Stimulated activated CD4-positive, alpha-beta T cell treated with anti-CD3 and anti-CD28 coated beads, Interleukin-12 subunit alpha, Interleukin-12 subunit beta, amount 100 ng/mL, for 4 hours (primary cell): ENCODE data around the gene GCLC.

Experiments
- DNase-seq: peaks from one replicate; pipeline ENCODE4 v3.0.0-alpha.2; 2020

Gene GCLC

DNA sequence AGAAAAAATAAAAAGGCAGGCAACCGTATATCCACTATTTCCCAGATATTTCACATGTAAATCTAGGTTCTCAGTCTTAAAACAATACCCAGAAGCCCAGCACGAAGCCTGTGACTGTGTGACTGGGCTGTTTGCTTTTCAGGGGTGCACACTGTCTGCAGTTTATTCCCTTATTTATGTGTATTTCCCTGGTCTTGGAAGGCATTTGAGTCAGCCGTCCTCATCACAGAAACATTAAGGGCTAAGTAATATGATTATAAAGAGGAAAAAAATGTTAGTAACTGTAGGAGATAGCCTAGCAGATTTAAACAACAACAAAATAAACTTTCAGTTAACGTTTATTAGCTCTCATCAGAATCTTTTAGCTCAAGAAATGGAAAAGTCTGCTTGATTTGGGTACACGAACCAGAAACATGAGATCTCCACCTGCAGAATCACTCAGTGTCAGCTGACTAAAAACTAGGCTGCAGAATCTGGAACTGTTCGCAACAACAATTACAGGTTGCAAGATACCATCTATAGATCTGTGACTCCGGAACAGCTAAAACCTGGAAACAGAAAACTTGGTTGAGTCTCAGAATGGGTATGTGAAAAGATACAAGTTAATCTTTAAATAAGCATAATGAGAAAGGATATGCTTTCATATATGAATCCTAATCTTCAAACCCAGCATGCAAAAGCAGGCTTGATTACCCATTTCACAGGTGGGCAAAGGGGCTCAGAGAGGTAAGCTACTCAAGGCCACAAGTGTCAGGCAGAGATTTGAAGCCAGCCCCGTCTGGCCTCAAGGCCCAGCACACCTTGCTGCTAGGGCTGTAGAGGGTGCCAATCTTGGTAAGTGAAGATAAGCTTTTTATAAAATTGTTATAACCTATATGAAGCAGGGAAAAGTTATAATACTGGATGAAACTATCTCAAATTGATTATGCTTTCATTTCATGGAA lies 21.1 kb downstream of the GCLC start:
- DNase-seq = no peak

DNA sequence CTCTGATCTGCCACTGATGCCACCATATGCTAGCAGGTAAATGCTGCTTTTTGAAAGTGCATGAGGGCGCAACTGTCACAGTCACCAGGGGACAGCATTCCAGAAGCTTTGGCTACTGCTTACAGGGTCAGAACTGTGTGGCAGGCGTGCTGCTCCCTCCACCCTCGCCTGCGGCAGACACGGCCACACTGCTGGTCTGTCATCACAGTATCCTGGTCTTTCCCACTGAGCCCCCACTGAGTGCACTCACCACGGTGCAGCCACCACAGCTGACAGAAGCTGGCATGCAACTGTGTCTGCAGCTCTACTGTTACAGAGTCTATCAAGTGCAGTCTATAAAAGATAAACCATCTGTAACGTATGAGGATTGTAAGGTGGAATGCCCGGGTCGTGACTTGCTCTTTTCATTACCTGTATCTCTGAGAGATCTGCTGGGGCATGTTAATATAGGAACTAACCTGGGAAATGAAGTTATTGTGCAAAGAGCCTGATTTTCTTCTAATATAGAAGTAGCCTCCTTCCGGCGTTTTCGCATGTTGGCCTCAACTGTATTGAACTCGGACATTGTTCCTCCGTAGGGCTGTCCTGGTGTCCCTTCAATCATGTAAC lies 24.5 kb downstream of the GCLC start:
- no peak for DNase-seq

DNA sequence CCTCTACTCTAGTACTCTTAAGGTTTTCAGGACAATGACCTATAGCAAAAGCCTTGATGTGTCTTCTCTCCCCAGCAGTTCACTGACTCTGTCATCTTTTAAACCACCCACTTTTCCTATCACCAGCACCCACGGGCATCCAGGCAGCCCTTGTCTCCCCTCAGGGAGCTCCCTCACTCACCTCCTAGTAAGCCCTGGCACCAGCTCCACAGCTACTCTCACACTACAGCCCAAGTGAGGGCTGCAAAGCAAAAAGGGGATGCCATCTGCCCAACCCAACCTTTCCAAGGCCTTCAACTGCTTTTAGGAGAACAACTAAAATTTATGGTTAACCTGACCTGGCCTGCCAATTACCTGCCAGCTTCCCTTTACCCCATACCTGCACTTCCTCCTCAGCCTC lies 26.0 kb downstream of the GCLC start:
- DNase-seq = no peak

DNA sequence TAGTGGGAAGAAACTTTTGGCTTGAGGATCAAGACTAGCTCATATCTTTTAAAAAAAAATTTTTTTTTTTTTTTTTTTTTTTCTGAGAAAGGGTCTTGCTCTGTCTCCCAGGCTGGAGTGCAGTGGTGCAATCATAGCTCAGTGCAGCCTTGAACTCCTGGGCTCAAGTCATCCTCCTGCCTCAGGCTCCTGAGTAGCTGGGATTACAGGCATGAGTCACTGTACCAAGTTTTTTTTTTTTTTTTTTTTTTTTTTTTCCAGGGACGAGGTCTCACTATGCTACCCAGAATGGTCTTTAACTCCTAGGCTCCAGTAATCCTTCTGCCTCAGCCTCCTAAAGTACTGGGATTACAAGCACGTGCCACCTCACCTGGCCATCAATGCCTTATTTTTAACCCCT lies 27.9 kb downstream of the GCLC start:
- DNase-seq = no peak

DNA sequence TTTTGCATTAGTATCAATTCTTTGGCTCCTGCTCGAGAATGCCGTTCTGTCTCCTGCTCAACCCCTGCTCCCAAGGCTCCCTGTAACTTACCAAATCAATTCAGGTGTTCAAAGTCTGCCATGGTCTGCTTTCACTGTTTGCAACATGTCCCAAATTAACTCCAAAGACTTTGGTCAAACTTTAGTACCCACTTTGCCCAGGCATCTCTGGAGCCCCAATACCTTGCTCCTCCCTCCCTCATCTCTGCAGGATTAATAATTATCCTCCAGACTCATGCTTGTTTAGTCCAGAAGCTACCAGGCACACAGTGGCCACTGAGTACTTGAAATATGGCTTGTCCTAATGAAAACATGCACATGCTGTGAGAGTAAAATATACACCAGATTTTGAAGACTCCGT lies 30.2 kb downstream of the GCLC start:
- no peak for DNase-seq

DNA sequence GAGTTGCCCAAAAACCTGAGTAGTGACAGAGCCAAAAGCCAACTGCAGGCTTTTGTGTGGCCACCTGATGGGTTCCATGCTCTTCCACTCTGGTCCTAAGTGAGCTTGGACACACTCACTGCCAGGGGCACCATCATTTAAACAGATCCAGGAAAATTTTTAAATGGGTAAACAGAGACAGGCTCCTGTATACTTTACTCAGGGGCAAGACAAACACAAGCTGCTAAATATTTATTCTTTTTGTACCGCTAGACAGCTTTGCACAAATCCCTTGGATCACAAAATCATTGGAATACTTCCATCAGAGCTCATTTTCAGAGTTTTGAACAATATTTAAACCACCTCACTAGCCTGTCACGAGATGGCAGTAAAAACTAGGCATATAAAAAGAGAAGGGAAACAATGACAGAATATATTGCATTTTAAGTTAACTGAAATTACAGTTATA lies 31.4 kb downstream of the GCLC start:
- DNase-seq = no peak

DNA sequence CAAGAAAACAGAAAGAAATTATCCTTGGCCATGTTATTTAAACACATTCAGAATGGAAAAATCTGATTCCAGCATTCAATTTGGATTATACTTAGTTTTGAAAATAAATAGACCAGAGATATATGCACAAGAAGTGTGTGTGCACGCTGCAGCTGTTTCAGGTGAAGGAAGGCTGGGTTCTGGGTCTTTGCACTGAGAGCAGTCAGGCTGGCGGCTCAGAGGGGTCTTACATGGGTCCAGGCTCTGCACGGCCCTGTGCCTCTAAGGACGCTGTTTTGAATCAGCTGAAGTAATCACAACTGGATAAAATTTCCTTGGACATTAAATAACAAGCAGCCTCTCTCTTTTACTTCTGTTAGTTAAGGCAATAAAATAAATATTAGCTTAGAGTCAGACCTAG lies 31.8 kb downstream of the GCLC start:
- DNase-seq = no peak

DNA sequence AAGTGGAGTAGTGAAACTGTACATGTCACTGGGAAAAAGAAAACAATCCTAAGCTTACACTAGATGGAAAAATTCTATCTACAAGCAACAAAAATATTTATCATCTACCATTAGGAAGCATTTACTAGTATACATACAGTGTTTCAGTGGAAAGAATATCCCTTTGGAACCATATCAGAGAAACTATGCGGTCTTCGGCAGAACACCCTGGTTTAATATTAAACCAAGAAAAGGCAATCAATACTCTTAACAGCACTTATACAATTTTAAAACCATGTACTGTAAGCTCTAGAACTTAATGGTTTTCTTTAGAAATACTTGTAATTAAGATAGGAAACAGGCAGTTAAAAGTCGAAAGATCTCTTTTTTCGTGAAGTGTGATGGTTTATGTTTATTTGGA lies 32.3 kb downstream of the GCLC start:
- no peak for DNase-seq

DNA sequence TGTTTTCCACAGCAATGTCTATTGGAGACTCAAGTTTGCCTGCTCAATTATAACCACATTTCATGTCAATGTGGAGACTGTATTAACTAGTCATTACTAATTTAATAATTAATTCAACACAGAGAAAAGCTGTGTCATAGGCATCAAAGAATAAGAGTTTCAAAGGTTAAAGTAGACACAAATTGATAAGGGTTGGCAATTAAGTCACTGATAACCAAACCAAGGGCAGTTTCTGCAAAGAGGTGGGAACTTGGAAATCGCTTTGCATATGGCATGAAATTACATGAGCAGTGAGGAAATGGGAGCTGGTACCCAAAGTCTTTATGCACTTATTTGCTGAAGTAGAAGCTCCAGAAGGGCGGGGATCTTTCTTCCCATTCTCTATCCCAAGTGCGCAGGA lies 34.2 kb downstream of the GCLC start:
- no peak for DNase-seq

DNA sequence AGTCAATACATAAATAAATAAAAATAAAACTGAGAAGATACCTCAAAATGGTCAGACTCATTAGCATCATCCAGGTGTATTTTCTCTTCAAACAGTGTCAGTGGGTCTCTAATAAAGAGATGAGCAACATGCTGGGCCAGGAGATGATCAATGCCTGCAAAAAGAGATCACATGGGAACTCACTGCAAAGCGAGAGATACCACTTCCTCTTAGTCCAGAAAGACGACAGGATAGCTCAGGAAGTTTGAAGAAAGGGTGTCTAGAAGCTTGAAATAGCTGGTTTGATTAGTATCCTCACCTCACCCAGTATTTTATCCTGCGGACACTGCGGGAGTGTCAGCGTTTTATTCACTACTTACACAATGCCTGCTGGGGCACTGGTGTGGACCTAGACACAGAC lies 38.0 kb downstream of the GCLC start:
- no peak for DNase-seq

DNA sequence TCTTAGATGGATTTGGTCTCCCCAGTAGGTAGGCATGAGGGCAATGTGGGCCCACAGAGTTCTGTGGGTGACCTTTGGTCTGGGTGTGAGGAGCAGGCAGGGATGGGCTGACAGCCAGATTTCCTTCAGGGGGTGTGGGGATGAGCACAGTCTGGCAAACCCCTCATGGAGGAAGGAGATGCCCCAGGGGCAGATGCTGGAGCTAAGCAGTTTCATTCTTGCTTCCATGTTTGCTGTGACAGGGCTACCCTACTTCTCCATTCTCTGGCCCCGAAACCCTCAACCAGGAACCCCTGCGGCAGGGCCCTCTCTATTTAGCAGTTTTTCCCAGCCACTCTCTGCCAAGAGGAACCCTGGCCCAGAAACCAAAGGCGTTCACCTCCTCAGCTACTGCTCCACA lies 40.4 kb downstream of the GCLC start:
- no peak for DNase-seq

DNA sequence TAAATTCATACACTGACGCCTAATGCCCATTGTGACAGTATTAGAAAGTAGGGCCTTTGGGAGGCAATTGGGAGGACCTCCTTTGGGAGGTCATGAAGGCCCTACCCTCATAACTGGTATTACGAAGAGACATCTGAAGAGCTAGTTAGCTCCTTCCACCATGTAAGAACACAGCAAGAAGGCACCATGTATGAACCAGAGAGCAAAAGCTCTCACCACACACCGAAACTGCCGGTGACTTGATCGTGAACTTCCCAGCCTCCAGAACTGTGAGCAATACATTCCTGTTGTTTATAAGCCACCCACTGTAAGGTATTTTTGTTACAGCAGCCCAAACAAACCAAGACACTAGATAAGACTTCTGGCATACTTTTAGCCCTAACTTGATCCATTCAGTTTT lies 41.8 kb downstream of the GCLC start:
- DNase-seq = no peak

DNA sequence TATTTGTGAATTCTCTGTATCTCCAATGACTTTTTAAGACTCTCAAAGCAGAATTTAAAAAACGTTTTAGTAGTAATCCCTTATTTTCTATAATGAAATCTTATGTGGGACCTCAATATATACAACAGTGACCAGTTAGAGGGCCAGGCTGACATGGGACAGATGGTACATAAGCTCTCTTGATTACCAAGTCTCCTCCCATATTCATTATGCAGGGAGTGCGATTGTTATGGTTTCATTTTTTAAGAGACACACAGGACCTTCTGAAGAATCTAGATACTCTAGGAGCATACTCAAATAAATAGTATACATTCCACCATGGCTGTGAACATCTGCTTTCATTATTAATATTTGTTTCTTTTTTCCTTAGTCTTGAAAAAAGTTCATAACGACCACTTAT lies 43.5 kb downstream of the GCLC start:
- DNase-seq = no peak

DNA sequence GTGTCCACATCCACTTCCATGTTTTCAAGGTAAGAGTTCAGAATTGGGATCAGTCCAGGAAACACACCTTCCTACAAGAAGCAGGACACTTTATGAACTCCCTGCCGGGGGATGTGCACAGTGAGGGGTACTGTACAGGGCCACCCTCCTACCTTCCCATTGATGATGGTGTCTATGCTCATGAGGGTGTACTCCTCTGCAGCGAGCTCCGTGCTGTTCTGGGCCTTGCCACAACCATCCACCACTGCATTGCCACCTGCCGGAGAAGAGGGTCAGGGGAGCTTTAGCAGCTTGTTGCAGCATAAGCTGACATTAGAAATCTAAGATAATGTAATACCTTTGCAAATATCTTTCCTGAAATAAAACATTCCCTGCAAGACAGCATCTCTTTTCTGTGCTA lies 44.8 kb downstream of the GCLC start:
- no peak for DNase-seq

DNA sequence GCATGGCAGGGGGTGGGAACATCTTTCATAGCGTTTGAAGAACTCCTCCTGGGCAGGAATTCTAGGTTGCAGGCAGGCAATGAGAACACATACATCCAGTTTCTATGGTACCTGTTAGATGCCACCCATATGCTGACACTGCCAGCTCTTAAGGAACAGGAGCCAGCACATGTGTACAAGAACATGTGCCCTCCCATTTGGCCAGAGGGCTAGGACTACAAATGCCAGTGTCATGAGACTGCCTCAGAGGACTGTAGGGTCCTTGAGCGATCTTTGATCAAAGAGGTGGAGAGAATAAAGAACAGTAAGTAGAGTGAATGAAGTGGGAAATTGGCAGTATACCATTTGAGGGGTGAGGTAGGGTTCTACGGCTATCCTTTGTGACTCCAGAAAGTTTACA lies 45.8 kb downstream of the GCLC start:
- DNase-seq = no peak

DNA sequence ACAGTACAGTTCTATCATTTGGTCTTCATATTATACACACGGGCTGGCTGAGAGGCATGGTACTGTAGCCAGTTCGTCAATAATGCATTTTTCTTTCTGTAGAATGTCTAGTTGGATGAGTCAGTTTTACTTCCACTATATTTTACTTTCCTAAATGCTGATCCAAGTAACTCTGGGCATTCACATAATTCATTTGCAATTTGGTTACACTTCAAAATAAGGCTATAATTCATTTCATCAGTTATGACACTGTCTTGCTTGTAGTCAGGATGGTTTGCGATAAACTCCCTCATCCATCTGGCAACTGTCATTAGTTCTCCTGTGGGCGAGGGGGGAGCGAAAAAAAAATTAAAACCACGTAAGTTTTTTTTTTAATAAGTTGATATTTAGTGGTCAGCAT lies 46.3 kb downstream of the GCLC start:
- DNase-seq = no peak

DNA sequence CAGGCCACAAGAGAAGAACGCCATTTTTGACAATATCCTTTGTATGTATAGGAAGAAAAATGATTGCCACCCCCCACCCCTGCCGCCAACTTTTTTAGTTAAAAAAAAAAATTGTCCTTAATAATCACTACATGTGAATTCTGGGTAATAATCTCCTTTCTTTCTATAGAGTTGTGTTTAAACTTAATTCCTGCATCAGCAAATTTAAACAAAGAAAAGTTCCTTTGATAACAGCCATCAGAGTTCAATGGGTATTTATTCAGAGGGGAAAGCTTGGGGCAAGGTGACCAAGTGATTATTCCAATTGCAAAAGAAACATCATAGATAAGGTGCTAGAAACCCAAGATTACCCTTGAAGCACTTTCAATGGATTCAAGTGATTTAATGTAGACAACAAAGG lies 47.0 kb downstream of the GCLC start:
- DNase-seq = no peak

DNA sequence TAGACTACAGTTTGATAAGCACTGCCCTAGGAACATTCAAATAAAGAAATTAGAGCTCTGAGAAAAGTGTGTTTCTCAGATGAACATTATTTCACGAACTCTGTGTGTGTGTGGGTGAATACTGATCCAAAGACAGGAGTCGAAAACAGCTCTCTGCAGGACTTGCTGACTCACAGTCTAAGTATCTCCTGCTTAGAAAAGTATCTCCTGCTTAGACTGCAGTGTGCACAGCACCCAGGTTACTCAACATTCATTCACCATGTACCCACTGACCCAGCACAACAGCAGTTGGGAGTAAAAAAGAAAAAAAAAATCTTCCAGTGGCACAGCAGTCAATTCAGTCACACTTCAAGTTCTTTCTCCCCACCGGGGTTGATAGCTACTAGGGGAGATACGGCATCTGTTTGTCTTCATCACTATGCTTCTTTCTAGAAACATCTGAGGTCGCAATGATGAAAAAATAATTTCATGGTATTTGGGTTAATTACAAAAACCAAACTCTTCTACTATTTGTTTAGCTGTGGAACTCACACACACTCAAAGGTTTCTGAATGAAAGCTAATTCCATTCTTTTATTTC lies 48.0 kb downstream of the GCLC start:
- no peak for DNase-seq

DNA sequence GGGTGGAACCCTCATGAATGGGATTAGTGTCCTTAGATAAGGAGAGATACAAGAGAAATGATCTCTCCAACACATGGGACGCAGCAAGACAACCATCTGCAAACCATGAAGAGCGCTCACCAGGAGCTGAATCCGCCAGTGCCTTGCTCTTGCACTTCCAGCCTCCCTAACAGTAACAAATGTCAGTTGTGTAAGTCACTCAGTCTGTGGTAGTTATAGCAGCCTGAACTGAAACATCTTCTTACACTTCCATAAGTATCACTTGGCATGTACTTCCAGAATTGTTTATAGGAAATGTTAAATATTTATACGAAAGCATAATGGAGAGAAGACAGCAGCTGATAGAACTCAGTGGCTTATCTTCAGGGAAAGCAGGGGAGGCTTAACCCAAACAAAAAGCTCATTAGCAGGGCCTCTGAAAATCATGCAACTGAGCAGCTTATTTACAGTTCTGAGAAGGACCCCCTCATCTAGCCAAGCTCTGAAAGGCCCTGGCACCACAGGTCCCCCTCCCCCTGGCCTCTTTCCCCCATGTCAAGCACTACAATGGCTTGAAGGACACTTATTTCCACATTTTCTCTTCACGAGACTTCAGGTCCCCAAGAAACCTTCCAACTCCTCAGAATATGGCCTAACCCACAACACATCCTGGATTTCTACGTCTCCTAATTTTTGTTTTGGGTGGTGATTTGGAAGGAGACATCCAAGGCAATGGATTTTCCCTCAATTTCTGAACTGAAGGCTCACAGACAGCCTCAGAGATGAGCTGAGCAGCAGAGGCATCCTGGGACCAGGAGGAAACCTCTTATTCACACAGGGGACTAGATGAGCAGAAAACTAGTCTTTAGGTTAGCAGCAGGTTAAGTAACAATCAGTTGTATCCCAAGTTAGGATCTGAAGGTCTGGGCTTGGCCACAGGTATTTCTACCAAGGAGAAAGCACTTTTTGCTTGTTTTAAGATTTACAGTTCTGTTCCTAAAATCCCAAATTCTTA lies 49.1 kb downstream of the GCLC start:
- DNase-seq = no peak

DNA sequence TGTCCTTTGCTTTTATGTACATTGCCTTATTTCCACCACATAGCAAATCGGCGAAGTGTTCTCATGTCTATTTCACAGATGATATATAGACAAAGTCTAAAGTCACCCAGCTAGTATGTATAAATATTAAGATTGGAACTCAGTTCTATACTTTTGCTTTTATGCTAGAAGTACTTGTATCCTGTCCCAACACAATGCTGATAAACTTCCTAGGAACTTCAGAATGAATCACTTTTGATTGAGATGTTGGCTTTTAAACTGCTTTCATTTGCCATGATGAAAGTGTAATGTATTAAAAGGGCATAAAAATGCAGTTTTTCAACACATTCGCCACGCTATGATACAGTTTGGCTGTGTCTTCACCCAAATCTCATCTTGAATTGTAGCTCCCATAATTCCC lies 50.8 kb downstream of the GCLC start:
- DNase-seq = no peak

DNA sequence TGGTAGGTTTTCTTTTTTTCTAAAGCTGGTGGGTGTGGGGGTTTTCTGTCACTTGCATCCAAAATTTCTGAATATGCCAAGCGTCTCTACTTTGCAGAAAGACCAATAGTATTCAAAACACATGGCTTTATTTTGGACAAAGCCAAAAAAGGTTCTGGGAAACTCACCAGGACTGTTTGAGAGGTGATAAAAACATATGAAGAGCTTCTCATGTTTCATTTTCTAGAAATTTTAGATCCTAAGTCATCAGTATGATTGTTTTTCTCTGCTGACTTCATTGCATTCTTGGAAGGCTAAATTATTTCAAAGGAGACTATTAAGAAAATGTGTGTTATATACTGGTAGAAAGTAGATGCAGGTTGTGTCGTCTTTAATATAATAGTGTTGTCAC lies 51.3 kb downstream of the GCLC start:
- no peak for DNase-seq

DNA sequence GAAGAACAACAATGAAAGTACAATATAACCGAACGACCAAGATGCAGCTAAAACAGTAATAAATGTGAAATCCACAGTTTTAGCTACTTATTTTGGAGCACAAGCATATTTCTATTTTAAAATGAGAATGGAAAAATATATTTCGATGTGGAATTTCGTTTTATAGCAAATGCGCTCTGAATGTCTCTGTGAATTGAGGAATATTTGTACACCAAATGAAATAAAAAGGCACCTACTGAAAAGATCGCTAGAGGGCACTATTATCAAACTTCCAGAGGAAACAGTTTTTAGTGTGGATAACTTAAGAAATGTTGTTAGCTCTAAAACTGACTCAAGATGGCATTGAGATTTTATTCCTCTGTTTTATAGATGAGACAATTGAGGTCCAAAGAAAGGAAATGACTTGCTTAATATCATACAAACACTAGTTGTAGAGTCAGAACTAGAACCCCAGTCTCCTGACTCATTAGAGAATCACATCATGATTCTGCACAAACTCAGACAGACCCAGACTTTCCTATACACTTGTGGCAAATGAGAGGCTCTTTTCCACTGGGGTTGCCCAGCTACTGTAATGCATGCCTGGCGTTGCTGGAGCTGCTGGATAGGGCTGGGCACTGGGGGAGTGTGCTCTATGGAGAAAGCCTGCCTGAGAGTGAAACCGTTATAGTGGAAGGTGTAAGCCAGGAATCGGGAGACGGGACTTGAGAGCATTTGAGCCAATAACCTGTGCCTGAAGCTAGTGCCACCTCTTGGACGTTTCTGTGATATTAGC lies 51.9 kb downstream of the GCLC start:
- DNase-seq = peak; percentile 23
